KG1 (cell line): ENCODE measurements around the gene NDUFA8.

ENCODE experiments used
- DNase-seq: peaks from one replicate; lab custom pipeline; 2025; lab: John Stamatoyannopoulos, UW

Gene NDUFA8

GRCh38 chr9:122184551-122184950, 25.0 kb upstream of the NDUFA8 start:
- no peak for DNase-seq

DNA sequence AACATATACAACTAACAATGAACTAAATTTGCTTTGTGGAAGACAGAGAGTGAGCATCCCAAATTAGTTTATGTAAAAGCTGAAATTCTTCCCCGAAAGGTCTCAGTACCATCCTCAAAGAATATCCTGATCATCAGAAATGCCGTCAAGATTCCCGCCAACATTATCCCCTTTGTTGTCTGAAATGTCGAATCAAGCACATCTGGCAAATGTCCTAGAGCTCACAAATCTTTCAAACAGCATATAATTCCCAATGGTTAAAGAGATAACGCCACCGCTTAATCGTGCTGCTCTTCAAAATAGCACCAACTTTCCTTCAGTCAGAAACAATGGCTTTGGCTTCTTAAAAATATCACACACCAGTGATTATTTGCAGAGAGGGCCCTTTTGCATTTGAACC, 23.9 kb upstream of the NDUFA8 start:
- no peak for DNase-seq

DNA sequence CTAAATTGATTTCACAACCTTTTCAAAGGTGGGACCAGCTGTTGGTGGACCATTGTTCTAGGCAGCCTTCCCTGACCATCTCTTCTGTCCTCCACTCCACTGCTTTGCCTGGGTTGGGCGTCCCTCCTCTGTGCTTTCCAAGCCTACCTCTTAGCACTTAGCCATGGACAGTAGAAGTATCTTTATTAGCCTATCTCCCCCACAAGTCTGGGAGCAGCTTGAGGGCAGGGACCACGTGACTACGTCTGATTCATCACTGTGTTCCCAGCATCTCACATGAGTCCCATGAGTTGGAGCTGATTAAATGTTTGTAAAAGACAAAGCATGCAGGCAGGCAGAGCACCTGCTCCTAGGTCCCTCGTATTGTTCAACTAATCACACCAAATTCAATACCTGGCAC, 21.1 kb upstream of the NDUFA8 start:
- DNase-seq = no peak

DNA sequence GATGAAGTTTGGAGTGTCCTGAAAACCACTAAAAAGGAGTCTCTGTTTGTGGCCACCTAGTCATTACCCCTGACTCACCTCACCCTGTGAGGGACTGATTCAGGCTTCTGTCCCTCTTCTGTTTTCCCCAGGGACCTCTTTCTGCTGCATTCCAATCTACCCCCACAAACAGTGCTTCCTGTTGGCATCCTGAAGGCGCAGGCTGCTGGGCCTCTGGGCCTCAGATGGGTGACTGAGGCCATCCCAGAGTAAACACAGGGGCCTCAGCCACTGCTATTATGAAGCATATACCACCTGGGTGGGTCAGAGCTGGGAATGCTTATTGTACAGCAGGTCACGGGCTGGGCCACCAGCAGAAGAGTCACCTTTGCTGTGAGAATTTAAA, 20.1 kb upstream of the NDUFA8 start:
- DNase-seq = no peak

GRCh38 chr9:122179054-122179689, 19.6 kb upstream of the NDUFA8 start:
- no peak for DNase-seq

DNA sequence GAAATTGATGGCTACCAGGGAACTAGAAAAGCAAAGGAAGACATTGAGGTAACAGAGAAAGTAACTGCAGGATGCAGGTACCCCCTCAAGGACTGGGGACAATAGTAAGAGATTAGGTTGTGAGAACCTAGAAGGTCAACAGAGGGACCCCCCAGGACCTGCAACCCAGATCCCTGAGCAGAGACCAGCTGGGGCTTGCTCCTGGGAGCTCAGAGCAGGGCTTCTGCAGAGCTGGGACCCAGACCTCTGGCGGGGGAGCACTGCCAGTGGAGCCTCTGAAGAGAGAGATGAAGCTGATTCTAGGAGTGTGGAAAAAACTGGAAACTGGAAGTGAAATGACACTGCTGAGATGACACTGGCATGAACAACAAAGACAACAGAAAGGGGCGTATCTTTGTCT, 17.3 kb upstream of the NDUFA8 start:
- DNase-seq = no peak

GRCh38 chr9:122173670-122174069, 14.1 kb upstream of the NDUFA8 start:
- no peak for DNase-seq

- no peak for DNase-seq
Observed at GRCh38 chr9:122172131-122172530, 12.6 kb upstream of the NDUFA8 start.

DNA sequence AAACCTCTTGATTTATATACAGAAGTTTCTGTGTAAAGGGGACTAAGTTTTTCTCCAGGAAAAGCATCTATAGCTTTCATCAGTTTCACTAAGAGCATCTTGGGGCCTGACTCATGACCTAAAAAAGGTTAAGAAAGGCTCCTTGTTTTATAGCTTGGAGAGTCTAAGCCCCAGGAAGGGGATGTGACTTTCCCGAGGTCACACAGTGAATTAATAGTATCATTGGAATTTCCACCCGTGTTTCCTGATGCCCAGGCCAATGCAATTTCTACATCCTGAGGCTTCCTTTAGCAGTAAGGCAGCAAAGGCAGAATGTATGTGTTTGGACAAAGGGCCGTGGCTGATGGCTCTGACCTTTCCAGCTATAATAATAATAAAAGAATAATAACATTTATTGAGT, 8.8 kb upstream of the NDUFA8 start:
- DNase-seq = no peak

GRCh38 chr9:122164286-122164685, 4.7 kb upstream of the NDUFA8 start:
- no peak for DNase-seq

DNA sequence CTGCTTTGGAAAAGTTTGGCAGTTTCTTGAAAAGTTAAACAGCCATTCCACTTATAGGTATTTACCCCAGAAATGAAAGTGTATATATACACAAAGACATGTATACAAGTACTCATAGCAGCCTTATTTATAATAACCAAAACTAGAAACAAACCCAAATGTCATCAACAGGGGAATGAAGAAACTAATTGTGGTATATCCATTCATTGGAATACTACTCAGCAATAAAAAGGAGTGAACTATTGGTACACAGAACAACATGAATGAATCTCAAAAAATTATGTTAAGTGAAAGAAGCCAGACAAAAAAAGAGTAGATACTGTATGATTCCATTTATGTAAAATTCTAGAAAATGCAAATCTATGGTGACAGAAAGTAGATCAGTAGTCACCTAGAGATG, 2.8 kb upstream of the NDUFA8 start:
- no peak for DNase-seq

GRCh38 chr9:122159925-122160246, 307 bp upstream of the NDUFA8 start:
- no peak for DNase-seq

GRCh38 chr9:122158202-122158601, 1.4 kb downstream of the NDUFA8 start:
- peak; percentile 7 for DNase-seq

DNA sequence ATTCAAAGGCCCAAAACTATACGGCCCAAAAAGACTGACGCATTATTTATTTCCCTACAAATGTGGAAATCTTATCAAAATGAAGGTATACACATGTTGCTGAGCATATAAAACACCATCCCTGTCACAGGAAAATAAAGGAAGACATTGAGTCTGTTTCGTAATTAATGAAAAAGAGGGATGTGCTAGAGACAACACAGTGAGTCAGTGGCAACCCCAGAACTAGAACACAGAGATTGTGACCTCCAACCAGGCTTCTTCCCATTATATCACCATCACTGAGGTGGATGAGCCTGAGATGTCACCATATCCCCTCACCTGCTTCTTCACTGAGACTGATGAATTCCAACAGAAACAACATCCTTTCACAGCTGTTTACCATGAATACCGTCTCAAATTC, 3.8 kb downstream of the NDUFA8 start:
- DNase-seq = no peak

- DNase-seq = no peak
Observed at GRCh38 chr9:122151267-122151828, 8.2 kb downstream of the NDUFA8 start.

DNA sequence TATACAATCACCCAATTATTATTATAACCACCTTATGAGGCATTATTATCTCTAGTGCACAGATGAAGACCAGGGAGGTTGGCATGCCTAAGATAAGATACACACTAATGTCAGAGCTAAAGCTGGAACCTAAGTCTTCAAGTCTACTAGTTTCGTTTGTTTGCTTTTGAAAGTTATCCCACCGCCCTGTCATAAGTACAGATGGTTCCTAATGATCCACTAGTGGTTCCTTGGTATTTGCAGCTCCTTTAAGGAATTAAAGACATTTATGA, 14.1 kb downstream of the NDUFA8 start:
- DNase-seq = no peak

DNA sequence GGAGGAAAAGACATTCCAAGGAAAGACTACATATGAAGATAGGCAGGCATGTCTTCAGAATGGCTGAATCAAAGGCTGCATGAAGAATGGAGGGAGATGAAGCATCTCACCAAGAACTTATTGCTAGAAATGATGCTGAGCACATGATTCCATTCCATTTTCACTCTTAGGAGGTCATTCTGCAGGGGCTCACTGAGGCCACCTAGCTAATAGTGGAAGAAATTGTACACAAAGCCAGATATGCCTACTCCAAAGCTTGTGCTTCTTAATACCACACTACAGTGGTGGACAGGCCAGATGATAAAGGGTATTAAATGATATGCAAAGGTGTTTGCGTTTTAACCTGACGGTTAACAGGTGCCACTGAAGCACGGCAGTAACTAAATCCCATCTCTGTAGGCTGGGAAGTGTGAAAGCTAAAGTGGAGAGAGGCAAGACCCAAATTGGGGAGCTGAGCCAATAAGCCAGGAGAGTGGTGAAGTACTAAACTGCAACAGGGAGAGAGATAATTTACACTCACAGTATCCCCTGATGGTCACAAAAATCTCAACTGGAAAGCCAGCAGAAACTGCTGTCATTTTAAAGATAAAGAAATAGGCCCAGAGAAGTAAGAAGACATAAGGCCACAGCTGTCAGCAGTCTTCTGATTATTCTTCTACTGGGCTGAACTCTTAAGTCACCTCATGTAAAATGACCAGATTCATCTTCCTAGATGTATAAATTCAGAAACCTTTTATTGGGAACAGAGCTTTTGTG, 14.6 kb downstream of the NDUFA8 start:
- no peak for DNase-seq

DNA sequence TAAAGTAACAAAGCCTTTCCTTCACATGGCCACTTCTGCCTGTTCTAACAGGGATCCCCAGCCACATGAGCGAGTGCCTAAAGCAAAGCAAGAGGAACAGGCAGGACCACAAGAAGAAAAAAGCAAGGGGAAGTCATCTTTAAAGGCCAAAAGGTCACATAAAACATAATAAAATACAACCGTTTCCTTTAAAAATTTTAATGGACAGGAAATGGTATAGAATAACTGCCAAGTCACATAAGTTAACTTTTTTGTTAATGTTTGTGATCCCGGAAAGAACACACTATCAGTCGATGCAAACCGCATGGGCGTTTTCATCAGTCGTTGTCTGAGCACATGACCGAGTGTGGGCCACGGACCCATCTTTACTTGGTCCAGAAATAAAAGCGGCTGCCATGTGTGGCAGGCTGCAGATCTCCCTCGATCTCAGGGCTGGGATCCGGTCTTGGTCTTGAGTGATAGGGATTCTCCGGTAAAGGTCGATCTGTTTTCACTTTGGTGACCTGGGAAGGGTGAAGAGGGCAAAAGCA, 15.6 kb downstream of the NDUFA8 start:
- no peak for DNase-seq

DNA sequence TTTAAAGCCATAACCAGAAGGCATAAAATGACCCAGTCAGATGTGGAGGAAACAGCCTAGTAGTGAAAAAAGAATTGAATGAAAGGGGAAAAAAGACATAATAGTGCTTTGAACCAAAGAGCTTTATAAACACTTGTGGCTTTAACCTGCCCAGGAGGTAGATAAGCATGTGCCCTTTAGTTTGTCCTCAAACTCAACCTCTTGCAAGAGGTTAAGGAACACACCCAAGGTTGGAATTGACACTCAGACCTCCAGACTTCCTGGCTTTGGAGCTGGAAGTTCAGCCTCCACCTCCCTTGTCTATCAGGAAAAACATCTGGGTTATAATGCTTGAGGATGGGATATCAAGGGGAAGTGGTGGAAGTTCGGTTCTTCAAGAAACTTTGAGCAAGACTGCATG, 16.3 kb downstream of the NDUFA8 start:
- no peak for DNase-seq

GRCh38 chr9:122141671-122142070, 17.9 kb downstream of the NDUFA8 start:
- no peak for DNase-seq

DNA sequence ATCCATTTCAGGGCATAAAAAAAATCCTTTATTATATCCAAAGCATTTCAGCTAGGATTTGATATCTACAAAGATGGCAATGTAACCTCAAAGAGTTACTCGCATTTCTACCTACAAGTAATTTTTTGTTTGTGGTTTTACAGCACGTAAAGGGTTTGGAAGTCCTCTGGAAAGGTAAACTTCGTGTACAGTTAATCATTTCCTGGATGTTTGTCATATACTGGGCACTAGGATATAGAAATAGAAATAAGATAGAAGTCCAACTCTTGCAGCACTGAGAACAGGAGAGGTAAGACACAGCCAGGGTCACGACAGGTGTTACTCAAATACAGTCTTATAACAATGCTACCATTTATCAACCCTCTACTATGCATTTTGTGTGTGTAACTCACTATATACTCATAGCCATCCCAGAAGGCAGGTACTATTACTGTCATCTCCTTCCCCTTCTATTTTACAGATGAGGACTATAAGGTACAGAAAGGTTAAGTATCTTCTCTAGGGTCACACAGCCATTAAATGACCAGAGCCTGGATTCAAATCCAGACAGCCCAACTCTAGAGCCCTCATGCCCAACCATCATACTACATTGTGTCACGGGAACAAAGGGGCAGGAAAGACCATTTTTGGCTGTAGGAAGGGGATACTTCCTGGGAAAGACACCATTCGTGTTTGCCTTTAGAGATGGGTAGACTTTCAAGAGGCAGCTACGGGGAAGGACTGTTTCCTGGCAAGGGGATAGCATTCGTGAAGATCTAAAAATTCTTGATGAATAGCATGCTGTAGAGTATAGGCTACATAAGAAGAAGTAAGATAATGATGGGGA, 19.0 kb downstream of the NDUFA8 start:
- no peak for DNase-seq

- no peak for DNase-seq
Observed at GRCh38 chr9:122138560-122139268, 20.9 kb downstream of the NDUFA8 start.
